Suppressor macrophage treated with lipopolysaccharide for 1 hour (primary cell): ENCODE results near the gene MRGPRX2.
A peak's percentile ranks its signal among the peaks of the same experiment; 100 is the strongest.

Experiments
- DNase-seq, 3 donors: peaks; one replicate each; pipeline ENCODE4 v3.0.0-alpha.2; 2020 to 2022

Gene MRGPRX2

GRCh38 chr11:19073454-19074415 is 13.2 kb upstream of the MRGPRX2 start:
- DNase-seq = no peak

GRCh38 chr11:19072464-19072863 is 11.9 kb upstream of the MRGPRX2 start:
- DNase-seq = no peak

GRCh38 chr11:19071255-19071654 is 10.7 kb upstream of the MRGPRX2 start:
- DNase-seq = peak; percentile 85 to 88 (median 86)

- no peak for DNase-seq
Observed at GRCh38 chr11:19059833-19060232, 684 bp downstream of the MRGPRX2 start.

- no peak for DNase-seq
Observed at GRCh38 chr11:19055905-19056304, 4.6 kb downstream of the MRGPRX2 start.

GRCh38 chr11:19055016-19055415 is 5.5 kb downstream of the MRGPRX2 start:
- DNase-seq = no peak

- DNase-seq = no peak
Observed at GRCh38 chr11:19053909-19054308, 6.6 kb downstream of the MRGPRX2 start.

- DNase-seq = no peak
Observed at GRCh38 chr11:19050281-19050680, 10.2 kb downstream of the MRGPRX2 start.

GRCh38 chr11:19049351-19049750 is 11.2 kb downstream of the MRGPRX2 start:
- no peak for DNase-seq

- no peak for DNase-seq
Observed at GRCh38 chr11:19040051-19040450, 20.5 kb downstream of the MRGPRX2 start.

- no peak for DNase-seq
Observed at GRCh38 chr11:19039409-19039808, 21.1 kb downstream of the MRGPRX2 start.

- DNase-seq = no peak
Observed at GRCh38 chr11:19032990-19033389, 27.5 kb downstream of the MRGPRX2 start.

GRCh38 chr11:19027829-19028595 is 32.5 kb downstream of the MRGPRX2 start:
- DNase-seq = peak in 2 of 3 donors; percentile 3 to 19

GRCh38 chr11:19026862-19027261 is 33.7 kb downstream of the MRGPRX2 start:
- DNase-seq = no peak

- no peak for DNase-seq
Observed at GRCh38 chr11:19025481-19026406, 34.8 kb downstream of the MRGPRX2 start.

GRCh38 chr11:19020831-19021230 is 39.7 kb downstream of the MRGPRX2 start:
- no peak for DNase-seq

GRCh38 chr11:19018901-19019300 is 41.6 kb downstream of the MRGPRX2 start:
- DNase-seq = no peak

- DNase-seq = no peak
Observed at GRCh38 chr11:19013181-19013857, 47.2 kb downstream of the MRGPRX2 start.

- DNase-seq = no peak
Observed at GRCh38 chr11:19012636-19013035, 47.9 kb downstream of the MRGPRX2 start.
